ENCODE measurements around the gene DBN1.

GRCh38 chr5:177499842-177500241 is 26.4 kb upstream of the DBN1 start:
- TF ChIP-seq, protein P1, sequence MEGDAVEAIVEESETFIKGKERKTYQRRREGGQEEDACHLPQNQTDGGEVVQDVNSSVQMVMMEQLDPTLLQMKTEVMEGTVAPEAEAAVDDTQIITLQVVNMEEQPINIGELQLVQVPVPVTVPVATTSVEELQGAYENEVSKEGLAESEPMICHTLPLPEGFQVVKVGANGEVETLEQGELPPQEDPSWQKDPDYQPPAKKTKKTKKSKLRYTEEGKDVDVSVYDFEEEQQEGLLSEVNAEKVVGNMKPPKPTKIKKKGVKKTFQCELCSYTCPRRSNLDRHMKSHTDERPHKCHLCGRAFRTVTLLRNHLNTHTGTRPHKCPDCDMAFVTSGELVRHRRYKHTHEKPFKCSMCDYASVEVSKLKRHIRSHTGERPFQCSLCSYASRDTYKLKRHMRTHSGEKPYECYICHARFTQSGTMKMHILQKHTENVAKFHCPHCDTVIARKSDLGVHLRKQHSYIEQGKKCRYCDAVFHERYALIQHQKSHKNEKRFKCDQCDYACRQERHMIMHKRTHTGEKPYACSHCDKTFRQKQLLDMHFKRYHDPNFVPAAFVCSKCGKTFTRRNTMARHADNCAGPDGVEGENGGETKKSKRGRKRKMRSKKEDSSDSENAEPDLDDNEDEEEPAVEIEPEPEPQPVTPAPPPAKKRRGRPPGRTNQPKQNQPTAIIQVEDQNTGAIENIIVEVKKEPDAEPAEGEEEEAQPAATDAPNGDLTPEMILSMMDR (IDR thresholded peaks at IDR 0.05): no peak
- TF ChIP-seq EZH2 (IDR thresholded peaks at IDR 0.05): no peak
- TF ChIP-seq EZH2phosphoT487 (IDR thresholded peaks at IDR 0.05): no peak
